GM21515 (cell line): ENCODE measurements around the gene RAMP1.

Experiments
- ATAC-seq: cut with Tn5 transposase; IDR thresholded peaks from one replicate; pipeline ENCODE4 v1.9.1; 2021; ENCODE audit not compliant: unreplicated experiment

The RAMP1 gene

GRCh38 chr2:237894396-237894979 is 35.1 kb downstream of the RAMP1 start:
- no peak for ATAC-seq

DNA sequence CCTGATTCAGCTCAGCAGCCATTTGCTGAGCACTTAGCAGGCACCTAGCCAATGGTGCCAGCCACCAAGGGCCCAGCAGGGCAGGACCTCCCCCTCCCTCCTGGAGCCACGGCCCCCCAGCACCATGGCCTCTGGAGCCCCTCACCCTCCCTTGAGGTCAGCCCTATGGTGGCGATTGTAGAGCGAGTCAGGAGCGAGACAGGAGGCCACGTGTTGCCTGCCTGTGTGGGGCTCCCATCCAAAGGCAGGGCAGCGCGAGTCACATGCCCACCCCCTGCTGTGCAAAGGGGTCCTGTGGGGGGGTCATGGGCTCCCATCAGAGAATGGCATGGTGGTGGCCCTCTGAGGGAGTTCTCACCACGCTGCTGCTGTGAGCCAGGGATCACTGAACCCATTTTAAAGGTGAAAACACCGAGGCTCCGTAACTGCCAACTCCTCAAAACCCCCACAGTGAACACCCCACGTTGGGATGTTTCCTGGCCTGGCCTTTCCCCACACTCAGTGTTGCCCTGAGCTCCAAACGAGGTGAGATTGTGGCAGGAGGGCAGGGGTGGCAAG is 35.6 kb downstream of the RAMP1 start:
- no peak for ATAC-seq

- no peak for ATAC-seq
These were observed 36.4 kb downstream of the RAMP1 start for GRCh38 chr2:237895544-237896506.

- ATAC-seq: no peak
These were observed 37.1 kb downstream of the RAMP1 start for GRCh38 chr2:237896507-237896892.

DNA sequence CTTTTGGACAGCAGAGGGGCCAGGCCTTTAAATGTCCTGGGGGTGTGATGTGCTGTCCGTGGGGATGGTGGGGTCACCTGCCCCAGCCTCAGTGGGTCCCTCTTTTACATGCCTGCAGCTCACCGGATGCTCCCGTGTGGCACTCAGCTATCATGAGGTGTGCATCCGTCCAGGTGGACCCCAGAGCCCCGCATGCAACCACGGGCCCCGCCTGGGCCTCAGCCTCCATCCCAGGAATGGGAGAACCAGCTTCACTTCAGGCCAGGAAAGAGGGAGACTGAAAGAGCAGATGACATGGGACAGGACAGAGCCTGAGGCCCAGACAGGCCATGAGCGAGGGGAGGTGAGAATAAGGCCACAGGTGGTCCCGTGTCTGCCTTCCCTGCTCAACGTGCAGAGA is 37.5 kb downstream of the RAMP1 start:
- no peak for ATAC-seq

DNA sequence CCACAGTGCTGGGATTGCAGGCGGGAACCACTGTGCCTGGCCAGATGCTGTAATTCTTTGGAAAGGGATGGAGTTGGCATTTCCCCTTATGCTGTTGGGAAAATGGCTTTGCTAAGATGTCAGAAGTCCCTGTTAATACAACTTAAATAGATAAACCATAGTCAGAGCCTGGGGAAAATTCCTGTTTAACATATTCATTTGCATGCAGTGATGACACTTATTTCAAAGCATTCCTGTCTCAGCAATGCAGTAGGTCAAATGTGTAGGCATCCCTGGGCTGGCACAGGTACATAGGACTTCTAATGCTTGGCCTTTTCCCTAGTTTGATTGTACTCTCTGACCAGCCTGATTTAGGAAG is 38.6 kb downstream of the RAMP1 start:
- ATAC-seq: no peak

DNA sequence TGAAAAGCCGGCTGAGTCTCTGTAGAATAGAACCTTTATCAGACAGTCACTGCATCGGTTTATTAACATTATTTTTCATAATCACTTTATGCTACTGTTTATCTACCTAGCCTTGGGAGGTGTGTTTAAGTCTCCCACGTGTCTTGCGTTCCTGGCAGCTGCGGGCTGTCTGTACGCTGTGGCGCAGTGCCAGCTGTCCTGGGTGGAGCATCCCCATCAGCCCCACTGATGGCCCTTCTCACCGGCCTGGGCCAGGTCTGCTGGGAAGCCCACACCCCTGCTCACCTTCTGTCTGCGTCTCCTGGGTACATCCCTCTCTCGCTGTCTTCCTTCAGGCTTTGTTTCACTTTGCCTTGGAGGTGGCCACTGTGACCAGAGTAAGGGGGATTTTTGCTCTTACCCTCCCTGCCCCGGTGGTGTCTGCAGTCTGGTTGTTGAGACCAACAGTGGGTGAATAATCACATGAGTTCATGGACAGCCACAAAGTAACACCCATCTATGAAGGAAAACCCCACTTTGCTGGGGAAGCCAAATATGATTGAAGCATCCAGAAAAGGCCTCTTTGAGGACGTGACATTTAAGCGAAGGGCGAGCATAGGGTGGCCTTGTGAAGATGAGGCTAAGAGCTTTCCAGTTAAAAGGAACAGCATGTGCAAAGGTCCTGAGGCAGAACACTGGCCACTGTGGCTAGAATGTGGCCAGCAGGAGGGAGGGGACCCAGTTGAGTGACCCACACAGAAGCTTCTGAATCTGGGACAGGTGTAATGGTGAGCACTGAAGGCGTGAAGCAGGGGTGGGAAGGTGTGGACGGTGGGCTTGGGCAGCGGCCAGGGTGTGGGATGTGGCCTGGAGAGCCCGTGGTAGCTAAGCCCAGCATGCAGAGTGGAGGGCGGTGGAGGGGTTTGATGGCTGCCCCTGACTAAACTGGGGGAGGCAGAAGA is 41.7 kb downstream of the RAMP1 start:
- ATAC-seq: no peak

DNA sequence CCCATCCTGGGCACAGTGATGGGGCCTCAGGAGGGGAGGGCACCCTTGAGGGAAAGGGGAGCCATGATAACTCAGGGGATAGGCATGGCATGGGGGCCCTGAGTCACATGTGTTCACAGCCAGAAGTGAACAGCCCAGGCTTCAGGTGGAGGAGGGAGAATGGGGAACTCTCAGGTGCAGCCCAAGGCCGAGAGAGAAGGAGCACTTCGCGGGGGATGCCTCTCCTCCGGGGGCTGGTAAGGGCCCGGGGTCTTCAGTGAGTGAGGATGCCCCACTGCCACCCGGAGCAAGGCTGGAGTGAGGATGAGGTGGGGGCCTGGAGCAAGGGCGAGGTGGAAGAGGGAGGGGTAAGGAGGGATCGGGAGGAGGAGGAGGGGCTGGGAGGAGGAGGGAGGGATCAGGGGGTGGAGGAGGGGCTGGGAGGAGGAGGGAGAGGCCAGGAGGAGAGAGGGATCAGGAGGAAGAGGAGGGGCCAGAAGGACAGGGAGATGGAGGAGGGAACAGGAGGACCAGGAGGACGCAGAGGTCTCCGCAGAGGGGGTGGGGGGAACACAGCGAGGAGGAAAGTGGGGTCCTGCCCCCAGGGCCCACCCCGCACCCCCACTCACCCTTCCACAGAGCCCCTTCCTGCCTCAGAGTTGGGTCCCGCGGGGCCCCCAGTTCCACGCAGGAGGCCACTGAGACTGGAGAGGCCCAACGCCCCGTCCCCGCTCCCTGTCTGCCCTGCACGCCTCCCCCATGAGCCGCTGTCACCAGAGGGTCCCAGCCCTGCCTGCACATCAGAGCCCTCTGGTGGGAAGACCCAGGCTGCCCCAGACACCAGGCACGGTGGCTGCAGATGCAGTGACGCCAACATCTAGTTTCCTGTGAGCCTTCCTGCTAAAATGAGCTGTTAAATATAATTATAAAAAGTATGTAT is 42.8 kb downstream of the RAMP1 start:
- ATAC-seq: no peak

DNA sequence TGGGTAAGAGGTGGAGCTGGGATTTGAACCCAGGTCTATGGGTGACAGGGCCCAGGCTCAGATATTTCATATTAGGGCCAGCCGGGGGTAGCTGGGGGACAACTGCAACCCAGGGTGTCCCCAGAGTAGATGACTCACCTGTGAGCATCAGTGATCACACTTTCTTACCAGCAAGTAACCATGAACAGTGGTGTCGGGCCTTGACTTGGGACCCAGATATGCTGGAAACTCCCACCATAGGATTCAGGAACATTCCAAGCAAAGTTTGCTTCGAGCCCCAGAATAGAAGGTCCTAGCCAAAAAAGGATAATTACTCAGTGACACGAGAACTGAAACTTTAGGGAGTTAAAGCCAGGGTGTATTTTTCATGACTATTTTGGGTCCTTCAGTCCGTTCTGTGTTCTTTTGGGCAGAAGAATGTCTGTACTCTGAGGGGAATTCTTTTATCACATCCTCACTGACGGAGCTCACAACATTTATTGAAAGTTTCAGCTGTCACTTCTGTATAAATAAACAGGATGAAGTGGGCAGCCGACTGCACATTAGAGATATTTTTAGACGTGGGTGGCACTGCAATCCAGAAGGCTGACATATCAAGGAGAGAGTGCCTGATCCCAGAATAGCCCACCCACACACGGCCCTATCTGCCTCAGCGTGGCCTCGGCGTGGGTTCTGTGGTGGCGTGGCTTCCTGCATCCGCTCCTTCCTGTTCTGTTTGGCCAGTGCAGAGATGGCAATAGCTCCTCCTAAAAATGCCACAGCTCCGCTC is 45.6 kb downstream of the RAMP1 start:
- no peak for ATAC-seq

GRCh38 chr2:237907144-237907543 is 47.7 kb downstream of the RAMP1 start:
- no peak for ATAC-seq

- no peak for ATAC-seq
These were observed 49.8 kb downstream of the RAMP1 start for GRCh38 chr2:237909075-237909695.

DNA sequence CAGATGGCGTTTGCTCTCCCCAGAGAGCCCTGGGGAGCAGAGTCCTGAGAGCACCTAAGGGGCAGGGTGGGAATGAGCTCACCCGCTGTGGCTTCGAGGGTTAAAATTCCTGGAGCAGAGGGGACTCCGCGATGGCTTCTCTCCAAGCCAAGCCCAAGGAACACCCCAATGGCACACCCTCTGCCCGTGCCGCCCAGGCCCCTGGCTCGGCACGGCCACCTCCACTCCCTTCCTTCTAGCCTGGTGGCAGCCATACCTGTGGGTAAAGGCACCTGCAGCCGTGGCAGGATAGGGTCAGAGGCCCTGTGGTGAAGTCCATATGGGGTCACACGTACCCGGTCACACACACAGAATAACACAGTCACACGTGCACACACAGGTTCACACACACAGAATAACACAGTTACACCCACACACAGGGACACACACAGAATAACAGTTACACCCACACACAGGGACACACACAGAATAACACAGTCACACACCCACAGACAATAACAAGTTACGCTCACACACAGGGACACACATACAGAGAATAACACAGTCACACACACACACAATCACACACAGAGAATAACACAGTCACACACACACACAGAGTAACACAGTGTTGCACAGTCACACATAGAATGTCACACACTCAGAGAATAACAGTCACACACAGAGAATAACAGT is 50.5 kb downstream of the RAMP1 start:
- ATAC-seq: no peak

DNA sequence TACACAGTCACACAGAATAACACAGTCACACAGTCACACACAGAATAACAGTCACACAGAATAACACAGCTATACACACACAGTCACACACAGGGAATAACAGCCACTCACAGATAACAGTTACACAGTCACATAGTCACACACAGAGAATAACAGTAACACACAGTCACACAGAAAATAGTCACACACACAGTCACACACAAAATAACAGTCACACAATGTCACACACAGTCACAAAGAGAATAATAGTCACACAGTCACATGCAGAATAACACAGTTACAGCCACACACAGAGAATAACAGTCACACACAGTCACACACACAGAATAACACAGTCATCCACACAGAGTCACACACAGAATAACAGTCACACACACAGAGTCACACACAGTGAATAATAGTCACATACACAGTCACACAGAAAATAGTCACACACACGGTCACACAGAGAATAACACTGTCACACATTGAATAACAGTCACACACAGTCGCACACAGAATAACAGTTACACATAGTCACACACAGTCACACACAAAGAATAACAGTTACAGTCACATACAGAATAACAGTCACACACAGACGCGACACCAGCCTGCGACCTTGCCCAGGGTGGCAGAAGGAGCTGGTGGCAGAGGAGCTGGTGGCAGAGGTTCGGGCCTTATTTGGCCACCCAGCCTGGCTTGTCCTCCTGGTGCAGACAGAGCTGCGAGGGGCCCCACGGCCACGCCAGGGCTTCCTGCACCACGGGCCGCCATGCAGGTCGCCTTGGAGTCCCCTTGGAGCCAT is 51.3 kb downstream of the RAMP1 start:
- no peak for ATAC-seq

GRCh38 chr2:237911363-237912017 is 52.1 kb downstream of the RAMP1 start:
- no peak for ATAC-seq

DNA sequence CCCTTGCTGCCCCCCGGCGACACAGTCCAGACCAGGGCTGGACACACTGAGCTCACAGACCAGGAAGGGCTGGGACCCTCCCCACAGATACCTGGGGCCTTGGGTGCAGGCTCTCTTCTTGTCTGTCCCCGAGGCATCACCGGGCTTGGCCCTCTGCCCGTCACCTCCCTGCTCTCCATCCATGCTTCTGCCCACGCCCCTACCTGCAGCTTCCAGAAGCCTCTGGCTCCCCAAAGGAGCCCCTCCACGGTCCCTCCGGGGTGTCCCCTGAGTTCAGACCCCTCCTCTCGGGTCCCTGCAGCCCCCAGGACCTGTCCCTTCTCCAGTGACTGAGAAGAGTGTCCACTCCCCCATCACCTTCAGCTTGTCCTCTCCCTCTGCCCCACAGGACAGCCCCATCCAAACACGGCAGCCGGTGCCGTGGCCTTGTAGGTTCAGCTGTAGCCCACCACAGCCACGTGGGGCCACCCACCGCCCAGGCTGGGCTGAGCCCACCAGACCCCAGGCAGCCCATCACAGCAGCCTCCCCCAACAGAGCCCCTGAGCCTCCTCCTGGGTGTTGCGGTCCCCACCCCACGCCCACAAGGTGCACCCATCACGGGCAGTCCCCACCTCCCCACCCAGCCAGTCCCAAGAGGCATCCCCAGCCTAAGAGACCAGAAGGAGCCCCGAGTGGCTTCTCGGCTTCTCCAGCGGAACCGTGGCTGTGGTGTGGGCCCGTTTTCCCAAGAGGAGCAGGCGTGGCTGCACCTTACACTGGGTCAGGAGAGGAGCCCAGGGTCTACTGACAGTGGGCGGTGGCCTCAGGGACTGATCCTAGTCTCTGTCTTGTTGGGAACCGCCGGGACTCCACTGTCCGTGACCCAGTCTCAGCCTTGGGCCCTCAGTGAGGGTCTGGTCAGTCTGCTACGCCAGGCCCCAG is 53.1 kb downstream of the RAMP1 start:
- no peak for ATAC-seq
